CD4-positive, alpha-beta T cell treated with Interleukin-2 at 100 ng/mL for 4 hours (primary cell): ENCODE measurements around the gene CDK3.

Experiments
- DNase-seq: peaks from one replicate; pipeline ENCODE4 v3.0.0-alpha.2; 2020; ENCODE audit warnings: low spot score

Gene CDK3

DNA sequence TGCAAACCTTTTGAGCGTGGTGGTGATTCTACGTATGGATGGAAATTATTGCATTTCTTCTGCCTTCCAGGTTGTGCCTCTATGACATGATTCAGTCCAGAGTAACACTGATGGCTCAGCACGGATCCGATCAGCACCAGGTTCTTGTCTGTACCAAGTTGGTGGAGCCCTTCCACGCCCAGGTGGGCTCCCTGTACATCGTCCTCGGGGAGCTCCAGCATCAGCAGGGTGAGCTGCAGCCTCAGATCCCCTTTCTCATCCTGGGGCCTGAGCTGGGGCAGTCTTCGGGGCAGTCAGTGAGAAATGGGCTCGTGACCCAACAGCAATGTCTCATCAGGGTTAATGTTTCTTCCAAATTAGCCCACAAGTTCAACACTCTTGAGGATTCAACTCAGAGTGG, 9.3 kb upstream of the CDK3 start:
- DNase-seq = no peak

DNA sequence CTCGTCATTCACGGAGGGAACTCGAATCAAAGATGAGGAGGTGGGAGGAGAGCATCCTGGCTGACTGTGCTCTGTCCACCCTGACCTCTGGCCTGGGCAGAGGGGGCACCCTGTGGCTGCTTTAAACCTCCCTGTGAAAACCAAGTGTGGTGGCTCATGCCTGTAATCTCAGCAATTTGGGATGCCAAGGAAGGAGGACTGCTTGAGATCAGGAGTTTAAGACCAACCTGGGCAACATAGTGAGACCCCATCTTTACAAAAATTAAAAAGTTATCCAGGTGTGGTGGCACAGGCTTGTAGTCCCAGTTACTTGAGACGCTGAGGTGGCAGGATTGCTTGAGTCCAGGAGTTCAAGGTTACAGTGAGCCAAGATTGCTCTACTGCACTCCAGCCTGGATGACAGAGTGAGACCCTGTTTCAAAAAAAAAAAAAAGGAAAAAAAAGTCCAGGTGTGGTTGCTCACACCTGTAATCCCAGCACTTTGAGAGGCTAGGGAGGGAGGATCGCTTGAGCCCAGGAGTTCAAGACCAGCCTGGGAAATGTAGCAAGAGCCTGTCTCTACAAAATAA, 5.8 kb upstream of the CDK3 start:
- DNase-seq = no peak

DNA sequence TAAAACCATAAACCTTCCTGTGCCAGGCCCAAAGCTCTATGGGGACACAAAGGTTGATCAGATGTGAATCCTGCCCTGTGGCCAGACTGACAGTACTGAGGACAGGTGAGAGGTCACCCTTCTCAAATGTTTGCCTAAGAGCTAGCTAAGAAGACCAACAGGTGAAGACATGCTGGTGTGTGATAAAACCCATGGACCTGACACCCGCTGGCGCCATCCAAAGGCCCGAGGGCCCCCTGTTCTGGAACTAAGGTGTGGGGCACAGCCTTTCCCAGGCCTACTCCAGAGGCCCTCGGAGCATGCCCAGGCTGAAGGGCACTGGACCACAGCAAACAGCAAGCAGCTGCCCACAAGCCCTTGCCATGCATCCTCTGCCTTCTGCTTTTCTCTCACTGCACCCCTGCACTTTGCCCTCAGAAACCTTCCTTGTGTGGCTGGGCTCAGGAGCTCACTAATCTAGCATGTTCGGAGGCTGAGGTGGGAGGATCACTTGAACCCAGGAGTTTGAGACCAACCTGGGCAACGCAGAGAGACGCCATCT, 5.2 kb upstream of the CDK3 start:
- no peak for DNase-seq

DNA sequence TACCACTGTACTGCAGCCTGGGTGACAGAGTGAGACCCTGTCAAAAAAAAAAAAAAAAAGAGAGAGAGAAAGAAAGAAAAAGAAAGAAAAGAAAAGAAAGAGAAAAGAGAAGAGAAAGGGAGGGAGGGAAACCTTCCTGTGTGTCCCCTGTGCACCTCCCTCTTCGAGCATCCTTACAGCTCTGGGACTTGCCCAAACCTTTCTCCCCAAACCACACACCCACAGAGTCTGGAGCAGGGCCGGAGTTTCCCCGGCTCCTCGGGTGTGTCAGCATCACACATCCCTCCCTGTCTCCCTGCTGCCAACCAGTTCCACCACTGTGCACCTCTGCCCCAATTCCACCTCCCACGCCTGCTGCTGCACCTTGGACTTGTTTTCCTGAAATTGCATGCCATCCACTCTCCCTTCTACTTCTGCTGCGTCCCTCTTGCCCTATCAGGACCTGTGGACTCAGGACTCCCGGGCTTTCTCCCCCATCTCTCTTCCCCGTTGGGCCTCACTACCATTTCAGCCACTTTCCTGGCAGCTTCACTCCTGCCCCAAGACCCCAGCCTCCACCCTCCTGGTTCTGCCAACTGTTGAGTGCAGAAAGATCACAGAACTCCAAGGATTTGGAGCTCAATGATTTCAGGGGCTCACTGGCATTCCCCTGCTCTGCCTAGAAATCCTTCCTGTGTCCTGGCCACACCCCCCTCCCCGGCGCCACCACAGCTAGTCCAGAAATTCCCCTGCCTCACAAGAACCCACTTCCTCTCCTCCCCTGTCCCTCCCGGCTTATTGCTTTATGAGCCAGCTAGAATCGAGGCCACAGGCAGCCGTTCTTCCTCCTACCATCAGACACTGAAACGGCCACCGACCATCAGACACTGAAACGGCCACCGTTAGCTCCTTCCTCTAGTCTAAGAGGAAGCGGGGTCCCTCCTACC, 3.7 kb upstream of the CDK3 start:
- DNase-seq = peak; percentile 25

DNA sequence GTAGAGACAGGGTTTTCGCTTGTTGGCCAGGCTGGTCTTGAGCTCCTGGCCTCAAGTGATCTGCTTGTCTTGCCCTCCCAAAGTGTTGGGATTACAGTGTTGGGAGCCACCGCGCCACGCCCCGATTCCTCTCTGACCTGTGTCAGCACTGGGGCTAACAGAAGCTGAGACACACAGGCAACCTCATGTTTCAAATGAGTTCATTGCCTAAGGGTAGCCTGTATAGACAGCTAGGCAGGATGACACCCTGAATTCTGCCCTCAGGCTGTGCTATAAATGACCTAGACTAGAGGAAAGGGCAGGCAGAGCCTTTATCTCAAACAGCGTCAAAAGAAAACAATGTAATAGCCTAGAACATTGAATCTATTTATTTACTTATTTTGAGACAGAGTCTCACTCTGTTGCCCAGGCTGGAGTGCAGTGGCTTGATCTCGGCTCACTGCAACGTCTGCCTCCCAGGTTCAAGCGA, 2.3 kb upstream of the CDK3 start:
- DNase-seq = no peak

DNA sequence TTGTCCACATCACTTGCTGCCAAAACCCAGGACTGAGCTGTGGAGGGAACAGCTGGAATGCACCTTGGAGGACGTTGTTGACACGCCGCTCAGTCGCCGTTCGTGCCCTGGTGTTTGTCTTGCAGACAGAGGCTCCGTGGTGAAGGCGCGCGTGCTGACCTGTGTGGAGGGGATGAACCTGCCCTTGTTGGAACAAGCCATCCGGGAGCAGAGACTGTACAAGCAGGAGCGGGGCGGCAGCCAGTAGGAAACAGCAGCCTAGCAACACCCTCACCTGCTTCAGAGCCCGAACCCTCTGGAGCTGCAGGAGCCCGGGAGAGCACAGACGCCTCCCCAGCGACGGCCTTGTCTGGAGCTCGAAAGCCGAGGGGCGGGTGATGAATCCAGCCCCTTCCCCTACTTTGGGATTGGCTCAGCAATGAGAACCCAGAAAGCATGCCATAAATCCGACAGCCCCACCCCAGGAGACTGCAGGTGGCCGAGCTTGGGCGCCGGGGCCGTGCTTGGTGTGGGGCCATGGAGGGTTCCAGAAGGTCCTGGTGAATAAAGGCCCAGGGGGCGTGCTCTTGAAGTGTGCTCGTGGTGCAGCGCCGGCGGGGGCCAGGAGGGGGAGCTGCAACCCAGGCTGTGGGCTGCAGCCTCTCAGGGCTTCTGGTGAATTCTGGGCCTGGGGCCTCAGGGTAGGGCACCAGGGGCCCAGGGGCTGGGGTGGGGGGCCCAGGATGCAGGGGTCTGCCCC, 470 bp upstream of the CDK3 start:
- DNase-seq = peak; percentile 57

DNA sequence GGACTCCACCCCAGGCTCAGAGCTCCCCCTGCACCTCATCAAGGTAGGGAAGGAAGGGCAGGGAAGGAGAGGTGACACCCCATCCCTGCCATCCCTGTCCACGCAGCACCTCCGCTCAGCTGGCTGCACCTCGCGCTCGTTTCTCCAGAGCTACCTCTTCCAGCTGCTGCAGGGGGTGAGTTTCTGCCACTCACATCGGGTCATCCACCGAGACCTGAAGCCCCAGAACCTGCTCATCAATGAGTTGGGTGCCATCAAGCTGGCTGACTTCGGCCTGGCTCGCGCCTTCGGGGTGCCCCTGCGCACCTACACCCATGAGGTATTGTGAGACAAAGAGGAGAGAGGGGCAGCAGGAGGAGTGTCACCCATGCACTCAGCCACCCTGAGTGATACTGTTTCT, 1.4 kb downstream of the CDK3 start:
- DNase-seq = no peak

DNA sequence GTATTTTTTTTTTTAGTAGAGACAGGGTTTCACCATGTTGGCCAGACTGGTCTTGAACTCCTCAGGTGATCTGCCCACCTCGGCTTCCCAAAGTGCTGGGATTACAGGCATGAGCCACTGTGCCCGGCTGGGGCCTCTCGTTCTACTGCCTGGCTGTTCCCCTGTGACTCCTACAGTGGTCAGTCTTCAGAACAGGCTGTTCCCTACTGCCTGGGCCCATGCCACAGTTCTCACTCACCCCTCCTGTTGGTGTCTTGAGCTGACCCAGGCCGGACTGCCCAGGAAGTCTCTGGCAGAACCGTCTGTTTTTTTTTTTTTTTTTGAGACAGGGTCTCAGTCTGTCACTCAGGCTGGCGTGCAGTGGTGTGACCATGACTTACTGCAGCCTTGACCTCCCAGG, 3.3 kb downstream of the CDK3 start:
- no peak for DNase-seq

DNA sequence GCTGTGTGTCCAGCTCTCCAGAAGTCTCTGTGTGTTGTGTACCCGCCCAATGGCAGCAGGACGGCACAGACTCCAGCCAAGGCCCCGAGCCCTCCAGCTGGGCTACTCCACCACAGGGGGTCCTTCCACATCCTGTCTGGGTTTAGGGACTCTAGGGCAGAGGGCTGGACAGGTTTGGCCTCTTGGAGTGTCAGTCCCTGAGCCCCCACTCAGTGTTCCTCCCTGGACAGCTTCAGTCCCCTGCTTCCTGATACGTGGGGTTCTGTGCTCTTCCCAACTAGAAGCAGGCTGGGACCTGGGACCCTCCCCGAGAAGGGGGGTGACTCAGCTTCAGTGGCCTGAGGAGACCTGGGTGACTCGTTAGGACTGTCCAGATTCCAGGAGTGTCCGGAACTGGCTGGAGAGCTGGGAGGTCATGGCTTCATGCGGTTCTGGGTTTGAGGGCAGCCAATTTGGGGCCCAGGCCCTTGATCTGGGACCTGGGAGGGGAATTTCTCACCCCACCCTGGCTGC, 4.2 kb downstream of the CDK3 start:
- no peak for DNase-seq

DNA sequence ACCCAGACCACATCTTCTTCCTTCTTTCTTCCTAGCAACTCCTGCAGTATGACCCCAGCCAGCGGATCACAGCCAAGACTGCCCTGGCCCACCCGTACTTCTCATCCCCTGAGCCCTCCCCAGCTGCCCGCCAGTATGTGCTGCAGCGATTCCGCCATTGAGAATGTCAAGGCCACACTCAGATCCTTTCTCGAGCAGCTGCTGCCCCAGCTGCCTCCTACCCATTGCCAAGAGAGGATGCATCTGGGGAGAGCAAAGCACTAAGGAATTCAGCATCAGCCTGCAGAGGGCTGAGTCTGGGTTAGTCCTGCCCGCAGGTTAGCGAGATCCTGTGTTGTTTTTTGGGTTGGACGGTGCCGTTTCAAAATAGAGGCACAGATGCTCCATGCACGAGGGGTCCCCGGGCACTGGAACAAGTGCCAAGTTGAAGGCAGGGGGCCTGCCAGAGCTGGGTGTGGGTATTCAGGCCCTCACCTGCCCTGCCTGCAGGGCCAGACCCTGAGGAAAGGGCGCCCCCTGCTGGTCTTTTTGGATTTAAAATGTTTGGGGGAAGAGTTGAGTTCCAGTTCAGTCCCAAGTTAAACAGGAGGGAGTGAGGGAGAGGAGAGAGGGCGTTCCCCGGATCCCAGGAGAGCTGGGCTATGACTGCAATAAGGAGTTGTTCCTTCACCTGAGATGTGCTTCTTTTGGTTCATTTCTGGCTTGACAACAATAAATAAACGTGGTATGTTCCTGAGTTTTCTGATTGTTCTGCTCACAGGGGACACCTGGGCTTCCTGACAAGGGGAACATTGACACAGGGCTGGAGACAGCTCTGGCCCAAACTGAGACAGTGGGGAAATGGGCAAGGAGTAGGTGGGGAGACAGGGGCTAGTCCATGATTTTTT, 4.9 kb downstream of the CDK3 start:
- DNase-seq = peak; percentile 82

DNA sequence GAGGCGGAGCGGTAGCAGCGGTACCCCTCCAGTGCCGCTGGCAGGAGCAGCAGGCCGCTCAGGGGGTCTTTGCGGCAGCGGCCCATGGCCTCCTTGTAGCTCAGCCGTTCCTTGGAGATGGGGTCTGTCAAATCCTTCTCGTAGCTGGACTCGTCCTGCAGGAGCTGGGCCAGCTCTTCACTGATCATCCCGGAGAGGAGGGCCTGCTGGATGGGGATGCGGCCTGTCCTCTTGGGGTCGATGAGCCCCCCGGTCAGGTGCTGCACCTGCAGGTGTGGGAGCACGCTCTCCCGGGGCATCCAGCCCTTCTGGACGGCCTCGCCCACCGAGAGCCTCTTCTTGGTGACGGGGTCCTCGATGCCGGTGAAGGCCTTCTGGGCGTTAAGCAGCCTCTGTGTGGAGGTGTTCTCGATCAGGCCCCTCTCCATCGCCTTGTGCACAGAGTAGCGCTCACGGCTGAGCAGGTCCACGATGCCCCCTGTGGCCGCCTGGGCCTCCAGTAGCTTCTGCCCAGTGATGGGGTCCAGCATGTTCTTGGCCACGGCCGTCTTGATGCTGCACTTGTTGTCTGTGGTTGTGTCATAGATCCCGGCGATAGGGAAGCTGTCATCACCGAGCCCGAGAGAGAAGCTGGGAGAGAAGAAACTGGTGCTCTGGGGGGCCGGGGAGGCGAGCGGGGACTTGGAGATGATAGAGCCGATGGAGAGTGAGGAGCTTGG, 6.6 kb downstream of the CDK3 start:
- DNase-seq = no peak

DNA sequence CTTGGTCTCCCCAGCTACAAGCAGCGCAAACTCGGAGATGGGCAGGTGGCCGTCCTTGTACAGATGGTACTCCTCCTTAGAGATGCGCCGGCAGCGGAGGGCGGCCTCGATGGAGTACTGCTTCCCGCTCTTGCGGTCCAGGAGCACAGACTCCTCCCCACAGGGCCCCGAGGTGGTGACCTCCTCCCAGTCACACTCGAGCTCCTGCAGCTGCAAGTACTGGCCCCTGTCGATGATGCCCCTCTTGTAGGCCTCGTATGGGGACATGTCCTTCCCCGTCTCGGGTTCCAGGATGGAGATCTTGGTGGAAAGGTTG, 7.2 kb downstream of the CDK3 start:
- no peak for DNase-seq

DNA sequence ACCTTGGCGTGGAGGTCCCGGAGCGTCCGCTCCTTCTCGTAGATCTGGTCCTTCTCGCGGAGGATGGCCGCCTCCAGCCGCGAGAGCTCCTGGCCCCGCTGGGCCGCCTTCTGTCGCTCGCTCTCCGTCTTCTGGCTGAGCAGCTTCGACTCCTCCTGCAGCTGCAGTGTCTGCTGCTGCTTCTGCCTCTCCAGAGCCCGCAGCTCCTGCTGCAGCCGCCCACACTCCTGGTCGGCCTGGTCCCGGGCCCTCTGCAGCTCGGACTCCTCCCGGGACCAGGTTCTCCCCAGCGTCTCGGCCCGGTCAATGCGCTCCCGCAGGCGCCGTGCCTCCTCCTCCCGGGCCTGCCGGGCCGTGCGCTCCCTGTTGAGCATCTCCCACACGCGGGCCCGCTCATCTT, 7.6 kb downstream of the CDK3 start:
- DNase-seq = no peak

DNA sequence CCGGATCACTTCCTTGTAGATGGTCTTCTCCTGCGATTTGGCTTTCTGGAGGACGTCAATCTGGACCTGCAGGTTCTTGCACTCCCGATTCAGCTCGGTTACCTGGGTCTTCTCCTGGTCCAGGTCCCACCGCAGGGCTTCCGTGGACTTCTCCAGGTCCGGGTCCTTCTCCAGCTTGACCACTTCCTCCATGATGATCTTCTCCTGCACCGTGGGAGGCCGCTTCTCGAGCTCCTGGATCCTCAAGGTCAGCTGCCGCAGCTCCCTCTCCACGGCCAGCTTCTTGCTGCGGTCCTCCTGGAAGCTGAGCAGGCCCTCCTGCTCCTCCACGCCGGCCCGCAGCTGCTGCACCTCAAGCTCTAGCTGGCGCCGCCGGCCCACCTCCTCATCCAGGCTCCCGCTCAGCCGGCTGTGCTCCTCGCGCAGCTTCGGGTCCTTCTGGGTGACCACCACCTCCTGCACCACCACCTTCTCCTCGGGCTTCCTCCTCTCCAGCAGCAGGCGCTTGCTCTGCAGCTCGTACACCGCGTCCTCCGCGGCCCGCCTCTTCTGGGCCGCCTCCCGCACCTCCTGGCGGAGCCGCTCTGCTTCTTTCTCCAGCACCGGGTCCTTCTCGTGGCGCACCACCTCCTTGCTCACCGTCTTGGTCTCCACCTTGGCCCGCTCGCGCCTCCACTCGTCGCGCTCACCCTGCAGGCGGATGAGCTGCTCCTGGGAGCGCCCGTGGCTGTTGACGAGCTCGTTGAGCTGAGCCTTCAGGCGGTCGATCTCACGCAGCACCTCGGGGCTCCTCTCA, 8.2 kb downstream of the CDK3 start:
- no peak for DNase-seq

DNA sequence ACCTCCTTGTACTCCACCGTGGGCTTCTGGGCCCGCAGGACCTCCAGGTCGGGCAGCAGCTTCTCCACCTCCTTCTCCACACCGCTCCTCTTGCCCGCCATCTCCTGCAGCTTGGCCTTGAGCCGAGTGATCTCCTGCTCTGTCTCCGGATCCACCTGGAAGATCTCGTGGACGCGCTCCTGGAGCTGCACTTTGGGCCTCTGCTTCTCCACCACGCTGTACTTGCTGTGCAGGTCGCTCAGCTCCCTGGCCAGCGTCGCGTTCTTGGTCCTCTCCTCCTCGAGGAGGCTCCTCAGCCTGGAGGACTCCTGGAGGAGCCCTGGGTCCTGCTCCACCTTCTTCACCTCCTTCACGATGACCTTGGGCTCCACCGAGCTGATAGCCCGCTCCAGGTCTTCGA, 8.8 kb downstream of the CDK3 start:
- DNase-seq = no peak

DNA sequence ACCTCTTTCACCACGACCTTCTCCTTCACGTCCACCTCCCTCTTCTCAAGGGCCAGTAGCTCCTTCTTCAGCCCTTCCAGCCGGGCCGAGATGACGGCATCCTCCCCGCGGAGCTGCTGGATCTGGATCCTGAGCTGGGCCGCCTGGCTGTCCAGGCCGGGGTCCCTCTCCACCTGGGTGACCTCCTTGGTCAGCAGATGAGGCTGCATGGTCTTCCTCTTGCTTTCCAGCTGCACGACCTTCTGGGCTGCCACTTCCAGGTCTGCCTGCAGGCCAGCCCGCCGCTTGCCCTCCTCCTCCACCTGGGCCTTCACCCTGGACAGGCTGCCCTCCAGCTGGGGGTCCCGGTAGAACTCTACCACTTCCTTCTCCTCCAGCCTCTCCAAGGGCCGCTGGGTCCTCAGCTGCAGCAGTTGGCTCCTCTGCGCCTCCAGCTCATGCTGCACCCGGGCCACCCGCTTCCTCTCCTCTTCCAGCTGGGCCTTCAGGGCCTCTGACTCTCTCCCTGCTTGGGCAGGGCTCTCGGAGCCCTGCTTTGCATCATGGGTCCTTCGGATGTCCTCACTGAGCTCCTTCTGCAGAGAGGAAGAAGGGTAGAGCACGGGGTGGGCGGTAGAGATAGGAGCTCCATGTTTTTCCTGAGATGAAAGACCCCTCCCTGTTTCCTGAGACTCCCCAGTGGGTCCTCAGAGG, 9.5 kb downstream of the CDK3 start:
- no peak for DNase-seq

DNA sequence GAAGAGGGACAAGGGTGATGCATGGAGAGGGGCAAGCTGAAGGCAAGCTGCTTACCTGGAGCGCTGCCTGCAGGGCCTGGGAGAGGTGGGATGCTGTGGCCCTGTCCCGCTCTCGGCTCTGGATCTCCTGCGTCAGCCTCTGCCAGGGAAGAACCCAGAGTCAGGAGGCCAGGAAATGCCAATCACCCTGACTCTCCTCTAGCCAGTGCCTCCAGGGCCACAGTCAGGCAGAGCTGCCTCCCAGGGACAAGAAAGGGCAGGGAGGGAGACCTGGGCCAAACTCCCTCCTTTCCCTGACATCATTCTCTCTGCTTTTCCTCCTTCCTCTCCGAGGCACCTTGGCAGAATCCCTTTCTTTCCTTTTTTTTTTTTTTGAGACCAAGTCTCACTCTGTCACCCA, 11.3 kb downstream of the CDK3 start:
- no peak for DNase-seq

DNA sequence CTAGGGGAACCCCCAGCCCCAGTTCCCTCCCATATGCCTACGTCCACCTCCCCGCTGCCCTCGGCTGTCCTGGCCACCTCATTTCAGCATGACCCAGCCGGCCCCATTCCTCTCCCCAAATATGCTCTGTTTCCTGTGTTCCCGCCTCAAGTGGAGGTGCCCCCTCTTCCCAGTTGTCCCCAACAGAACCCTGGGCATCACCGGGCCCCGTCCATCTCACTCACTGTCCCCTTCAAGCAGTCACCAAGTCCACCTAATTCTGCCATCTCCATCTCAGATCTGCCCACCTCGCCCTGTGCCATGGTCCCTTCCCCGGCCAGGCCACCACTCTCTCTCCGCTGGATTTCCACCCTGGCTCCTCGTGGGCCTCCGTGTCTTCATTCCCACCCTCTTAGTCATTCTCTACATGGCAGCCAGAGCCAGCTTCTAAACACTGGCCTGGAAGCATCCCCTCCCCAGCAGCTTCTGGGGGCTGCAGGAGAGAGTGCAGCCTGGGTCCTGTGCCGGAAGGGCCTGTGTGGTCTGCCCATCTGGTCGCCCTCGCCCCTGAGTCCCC, 12.8 kb downstream of the CDK3 start:
- no peak for DNase-seq
